Heart right ventricle (tissue), 16 donors: ENCODE results near the gene LPO. TPM values are rescaled to one million over a fixed set of nuclear protein-coding genes. Genes with fewer than 3 reads are reported as not detected.

Experiments
- ATAC-seq, 8 donors: fragments of 200-7000 bp; cut with Tn5 transposase; one replicate each; pipeline ENCODE4 v1.9.1; 2020; ENCODE audit warnings: mild to moderate bottlenecking in 8 of 8, moderate library complexity in 8 of 8, moderate number of reproducible peaks in 1 of 8
- DNase-seq, 2 donors: peaks; one replicate each; pipeline ENCODE4 v3.0.0-alpha.2; 2020
- H3K27ac ChIP-seq, 10 donors: fragments of 200-600 bp; sonication (generic) in 2 of 10; one replicate each; pipeline versions ENCODE4 v1.5.0 to v1.8.0; 2020 to 2022; ENCODE audit warnings: mild to moderate bottlenecking in 3 of 10
- H3K27me3 ChIP-seq, 7 donors: fragments of 200-600 bp; one replicate each; pipeline ENCODE4 v1.8.0; 2021 to 2022; ENCODE audit warnings: mild to moderate bottlenecking in 2 of 7
- H3K36me3 ChIP-seq, 9 donors: fragments of 200-600 bp; sonication (generic) in 1 of 9; one replicate each; pipeline versions ENCODE4 v1.5.0 to v1.8.0; 2020 to 2022; ENCODE audit warnings: mild to moderate bottlenecking in 2 of 9
- H3K4me1 ChIP-seq, 9 donors: fragments of 200-600 bp; sonication (generic) in 1 of 9; one replicate each; pipeline versions ENCODE4 v1.5.0 to v1.8.0; 2020 to 2022; ENCODE audit warnings: mild to moderate bottlenecking in 4 of 9
- H3K4me3 ChIP-seq, 10 donors: fragments of 200-600 bp; sonication (generic) in 2 of 10; one replicate each; pipeline versions ENCODE4 v1.5.0 to v1.8.0; 2020 to 2022; ENCODE audit warnings: mild to moderate bottlenecking in 7 of 10, moderate library complexity in 2 of 10
- H3K9me3 ChIP-seq, 11 donors: fragments of 200-600 bp in 10 of 11; sonication (generic) in 2 of 11; one replicate each; pipeline versions ENCODE4 v1.5.0 to v1.8.0; 2013 to 2022; ENCODE audit warnings: mild to moderate bottlenecking in 2 of 11, control low read depth in 1 of 11, moderate library complexity in 1 of 11
- CTCF ChIP-seq, 9 donors: fragments of 200-600 bp; sonication (generic) in 2 of 9; IDR thresholded peaks; one replicate each; pipeline versions ENCODE4 v1.5.0 to v1.8.0; 2021 to 2022; ENCODE audit warnings: antibody characterized with exemption in 9 of 9, mild to moderate bottlenecking in 5 of 9, moderate library complexity in 1 of 9
- WGBS, 2 donors: extraction: QIAGEN DNeasy Blood & Tissue Kit; methylation state at CpG; one replicate each; pipeline ENCODE4 v1.1.7; 2013; ENCODE audit warnings: inconsistent platforms in 1 of 2; 5-methylcytosine and 5-hydroxymethylcytosine counted together
- intact Hi-C, 10 donors: fragments of 100-400 bp; cut with DNase I; formaldehyde crosslinking; loops; one replicate each; pipeline versions ENCODE4 v1.11.1 to v1.14.2; 2022
- polyA plus RNA-seq, 2 donors: library from polyadenylated mRNA; stranded (reverse); fragments of 200-250 nt; gene quantifications; one replicate each; pipeline ENCODE4 v1.2.3, GENCODE V29; 2013
- total RNA-seq, 10 donors: library from RNA; stranded (reverse); fragmentation: NEBNext Ultra II Directional in 3 of 10; extraction: Animal tissue kit (Norgen Biotek cat#: 25700) in 3 of 10; gene quantifications; one replicate each; pipeline versions ENCODE4 v1.2.1 to v1.2.4, GENCODE V29; 2021 to 2023
- donor health status: Arrhythmogenic right ventricular cardiomyopathy.
- donor health status: ischemic (EF 13 %, LVEDD 7.1; RV severe dilation, severe dysfunction).
- donor health status: healthy with polysubstance abuse.
- donor health status: DM: no; HTN: yes; CAD: no.
- donor health status: DM: no; HTN: no; CAD: no.
- donor health status: ischemic (EF 25% LVEDD 6.9; RV normal size, moderate dysfunction).
- donor health status: ischemic (EF 25% LVEDD 5.7; RV mildly dilated, moderate dysfunction).
- donor health status: healthy.
- donor health status: DM: yes; HTN: yes; CAD: no.
- donor health status: Ischemic cardiomyopathy.
- donor health status: ischemic (EF 35%, LVEDD 5.7; RV mildly dilated, moderate dysfunction).
- donor health status: nonischemic (EF 11% LVEDD 7.7; RV severe dilation, severe dysfunction).
- donor health status: DM: yes; HTN: yes; CAD: no.
- donor health status: PGD.
- donor health status: ischemic (EF 29% LVEDD 5.4; RV normal size, mild dysfunction).
- donor health status: nonischemic (EF 23%, LVEDD 6.1; RV moderate dilation, normal function).

Gene LPO
- total and polyA plus RNA-seq, 12 donors: not detected

- no peaks in the 10 kb centered on the region for H3K9me3 ChIP-seq
- no peak for DNase-seq
- peaks cover 0 to 68% (median 40%) of the 10 kb centered on the region in 7 donors for H3K27me3 ChIP-seq
- TF ChIP-seq CTCF (IDR thresholded peaks at IDR 0.05): no peak
- peaks cover 0 to 10% (median 5%) of the 10 kb centered on the region in 9 donors for H3K4me1 ChIP-seq
- intact Hi-C loops: no loop called here
- no peak for ATAC-seq
- H3K27ac ChIP-seq: no peak overlapping the region
- no peak overlapping the region for H3K4me3 ChIP-seq
- H3K36me3 ChIP-seq: no peaks in the 10 kb centered on the region
- WGBS, 2 donors: 71 to 73% methylated on average over 12 of the region's 12 CpGs
Observed at GRCh38 chr17:58283674-58284612, 45.6 kb downstream of the LPO start.

- ATAC-seq: no peak
- H3K4me3 ChIP-seq: no peak overlapping the region
- intact Hi-C loops: no loop called here
- TF ChIP-seq CTCF (IDR thresholded peaks at IDR 0.05): no peak
- DNase-seq: no peak
- peaks cover 0 to 2% (median 0%) of the 10 kb centered on the region in 9 donors for H3K4me1 ChIP-seq
- no peak overlapping the region for H3K27ac ChIP-seq
- H3K9me3 ChIP-seq: no peaks in the 10 kb centered on the region
- 44 to 46% methylated on average over 6 of the region's 6 CpGs for WGBS, 2 donors
- H3K36me3 ChIP-seq: no peaks in the 10 kb centered on the region
- H3K27me3 ChIP-seq: peaks cover 0 to 70% (median 41%) of the 10 kb centered on the region in 7 donors
Observed at GRCh38 chr17:58284613-58285421, 46.4 kb downstream of the LPO start.

DNA sequence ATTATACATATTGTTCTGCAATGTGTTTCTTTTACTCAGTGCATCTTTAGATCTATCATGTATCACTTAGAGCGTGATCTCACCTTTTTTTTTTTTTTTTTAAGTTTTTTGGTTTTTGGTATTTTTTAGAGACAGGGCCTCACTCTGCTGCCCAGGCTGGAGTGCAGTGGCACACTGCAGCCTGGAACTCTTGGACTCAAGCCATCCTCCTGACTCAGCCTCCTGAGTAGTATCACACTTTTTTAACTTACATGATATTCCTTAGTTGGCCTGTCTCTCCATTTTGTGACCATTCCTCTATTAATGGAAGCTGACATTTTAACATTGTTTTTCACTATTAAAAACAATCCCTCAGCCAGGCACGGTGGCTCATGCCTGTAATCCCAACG, 47.0 kb downstream of the LPO start:
- WGBS, 2 donors: 89 to 93% methylated on average over 3 of the region's 3 CpGs
- TF ChIP-seq CTCF (IDR thresholded peaks at IDR 0.05): no peak
- DNase-seq: no peak
- Histone ChIP-seq H3K27ac (no peak overlapping the region), H3K9me3 (no peaks in the 10 kb centered on the region), H3K4me3 (no peak overlapping the region), H3K4me1 (no peaks in the 10 kb centered on the region), H3K27me3 (peaks cover 0 to 73% (median 36%) of the 10 kb centered on the region in 7 donors), H3K36me3 (no peaks in the 10 kb centered on the region)
- ATAC-seq: no peak
- intact Hi-C loops: no loop called here

- intact Hi-C loops: loop anchor here in 1 of 10 donors (10.0 kb wide), 1 partner anchor 55 kb away; the partner anchor contains the start of gene LPO
- no peak for ATAC-seq
- Histone ChIP-seq H3K9me3 (peaks cover 0 to 5% (median 0%) of the 10 kb centered on the region in 11 donors), H3K4me3 (no peak overlapping the region), H3K27me3 (peaks cover 0 to 75% (median 34%) of the 10 kb centered on the region in 7 donors), H3K4me1 (no peaks in the 10 kb centered on the region), H3K27ac (no peak overlapping the region), H3K36me3 (no peaks in the 10 kb centered on the region)
- TF ChIP-seq CTCF (IDR thresholded peaks at IDR 0.05): no peak
- DNase-seq: no peak
- 38 to 42% methylated on average over 2 of the region's 2 CpGs for WGBS, 2 donors
Observed at GRCh38 chr17:58289869-58290268, 51.5 kb downstream of the LPO start.
